HEK293 (cell line): ENCODE measurements around the gene CCDC9B.

ENCODE experiments used
- CTCF ChIA-PET: fragments of 350-600 bp; formaldehyde crosslinking; extraction: SDS; loops from one replicate; lab custom pipeline; 2021; ENCODE audit warnings: antibody characterized with exemption; lab: Yijun Ruan, JAX
- POLR2A ChIA-PET: fragments of 300-600 bp; formaldehyde crosslinking; extraction: SDS; loops from one replicate; lab custom pipeline; 2020; ENCODE audit warnings: antibody characterized with exemption, inconsistent platforms; lab: Yijun Ruan, JAX
- H3K27ac ChIP-seq: fragments of 200-500 bp; sonication (Bioruptor generic); 2 replicates; pipeline ENCODE4 v1.5.1; 2014; ENCODE audit warnings: low read depth, low read length, control low read depth, inconsistent platforms; ENCODE audit errors: extremely low read depth
- H3K36me3 ChIP-seq, 2 experiments: fragments of 200-500 bp in 1 of 2; sonication (Bioruptor generic) in 1 of 2; 1 replicate in 1 of 2; 2 replicates in 1 of 2; pipeline ENCODE4 v1.5.1; 2014 to 2017; ENCODE audit warnings: inconsistent platforms in 2 of 2, low read length in 2 of 2; ENCODE audit not compliant: control insufficient read depth in 2 of 2, insufficient read depth in 1 of 2
- H3K4me1 ChIP-seq: fragments of 200-500 bp; sonication (Bioruptor generic); 2 replicates; pipeline ENCODE4 v1.5.1; 2014; ENCODE audit warnings: mild to moderate bottlenecking, low read length, inconsistent platforms; ENCODE audit not compliant: control insufficient read depth, insufficient read depth
- H3K4me3 ChIP-seq: 2 replicates; pipeline ENCODE4 v1.5.1; 2011; ENCODE audit warnings: low read depth, mild to moderate bottlenecking, control low read depth, low read length, moderate library complexity
- H3K9me3 ChIP-seq: fragments of 200-500 bp; sonication (Bioruptor generic); 2 replicates; pipeline ENCODE4 v1.5.1; 2014; ENCODE audit warnings: low read depth, low read length, inconsistent platforms; ENCODE audit not compliant: control insufficient read depth, insufficient read depth
- EGR2 ChIP-seq: fragments of 450-650 bp; formaldehyde crosslinking; IDR thresholded peaks from 2 replicates; pipeline ENCODE4 v1.5.1; 2016; ENCODE audit warnings: low read depth, missing biosample characterization, missing genetic modification characterization
- ELK4 ChIP-seq: IDR thresholded peaks from 2 replicates; pipeline ENCODE4 v1.6.1; 2011; ENCODE audit warnings: mild to moderate bottlenecking, low read depth, low read length, borderline replicate concordance
- MEIS1 ChIP-seq: sonication (generic); formaldehyde crosslinking; IDR thresholded peaks from 2 replicates; pipeline ENCODE4 v1.8.1; 2022; ENCODE audit warnings: missing genetic modification reagents, mild to moderate bottlenecking, borderline replicate concordance
- REST ChIP-seq: fragments of 450-650 bp; formaldehyde crosslinking; IDR thresholded peaks from 2 replicates; pipeline ENCODE4 v1.5.1; 2016; ENCODE audit warnings: missing biosample characterization, missing genetic modification characterization
- YY1 ChIP-seq: fragments of 450-650 bp; formaldehyde crosslinking; IDR thresholded peaks from 2 replicates; pipeline ENCODE4 v1.5.1; 2018; ENCODE audit warnings: missing biosample characterization, missing genetic modification characterization
- ZBTB48 ChIP-seq: fragments of 450-650 bp; formaldehyde crosslinking; IDR thresholded peaks from 2 replicates; pipeline ENCODE4 v1.5.1; 2016; ENCODE audit warnings: missing biosample characterization, missing genetic modification characterization
- ZBTB49 ChIP-seq: fragments of 450-650 bp; formaldehyde crosslinking; IDR thresholded peaks from 2 replicates; pipeline ENCODE4 v1.5.1; 2016; ENCODE audit warnings: missing biosample characterization, missing genetic modification characterization, low read depth
- ZBTB6 ChIP-seq: fragments of 450-650 bp; formaldehyde crosslinking; IDR thresholded peaks from 2 replicates; pipeline ENCODE4 v1.5.1; 2017; ENCODE audit warnings: missing biosample characterization, missing genetic modification characterization
- ZFHX2 ChIP-seq: fragments of 450-650 bp; formaldehyde crosslinking; conservative IDR thresholded peaks from 2 replicates; pipeline ENCODE4 v1.5.1; 2016; ENCODE audit warnings: missing biosample characterization, missing genetic modification characterization
- ZNF114 ChIP-seq: fragments of 450-650 bp; formaldehyde crosslinking; IDR thresholded peaks from 2 replicates; pipeline ENCODE4 v1.5.0; 2017; ENCODE audit warnings: missing biosample characterization, missing genetic modification characterization
- ZNF19 ChIP-seq: fragments of 450-650 bp; formaldehyde crosslinking; IDR thresholded peaks from 2 replicates; pipeline ENCODE4; 2016; ENCODE audit warnings: missing biosample characterization, missing genetic modification characterization, low read depth
- ZNF280C ChIP-seq: fragments of 450-650 bp; formaldehyde crosslinking; IDR thresholded peaks from 2 replicates; pipeline ENCODE4 v1.5.1; 2016; ENCODE audit warnings: missing biosample characterization, missing genetic modification characterization
- ZNF416 ChIP-seq: fragments of 450-650 bp; formaldehyde crosslinking; IDR thresholded peaks from 2 replicates; pipeline ENCODE4 v1.5.1; 2016; ENCODE audit warnings: missing biosample characterization, missing genetic modification characterization
- ZNF549 ChIP-seq: fragments of 450-650 bp; IDR thresholded peaks from 2 replicates; pipeline ENCODE4 v1.5.1; 2018; ENCODE audit warnings: missing biosample characterization, missing genetic modification characterization, mild to moderate bottlenecking, inconsistent platforms, moderate library complexity
- ZNF600 ChIP-seq: fragments of 450-650 bp; formaldehyde crosslinking; IDR thresholded peaks from 2 replicates; pipeline ENCODE4 v1.5.1; 2016; ENCODE audit warnings: missing biosample characterization, missing genetic modification characterization
- ZNF677 ChIP-seq: fragments of 450-650 bp; IDR thresholded peaks from 2 replicates; pipeline ENCODE4 v1.5.0; 2018; ENCODE audit warnings: missing biosample characterization, mild to moderate bottlenecking, missing genetic modification characterization, moderate library complexity

CCDC9B gene

GRCh38 chr15:40298216-40298935 lies 42.4 kb downstream of the CCDC9B start (continued):
- no peak for TF ChIP-seq REST (tag by site-specific recombination)
- no peak for TF ChIP-seq ZBTB6 (tag by site-specific recombination)
- no peak for TF ChIP-seq ZNF677 (tag by site-specific recombination)
- TF ChIP-seq ZNF114 (tag by site-specific recombination) = no peak

GRCh38 chr15:40297356-40297755 lies 43.4 kb downstream of the CCDC9B start:
- Histone ChIP-seq H3K9me3 (no peaks in the 10 kb centered on the region), H3K4me3 (no peak overlapping the region), H3K36me3 (no peaks in the 10 kb centered on the region), H3K27ac (no peak overlapping the region), H3K4me1 (no peaks in the 10 kb centered on the region)
- ChIA-PET CTCF (interaction anchor here (1.0 kb wide), 1 partner anchor 18 kb away, joined by 3 read pairs; no protein-coding TSS in a partner anchor), POLR2A (no interaction called here)
- TF ChIP-seq MEIS1 (CRISPR knock-in tag) (no peak), ZNF600 (no peak), ZBTB48 (no peak), ZNF549 (tag by site-specific recombination) (no peak), ZNF280C (tag by site-specific recombination) (no peak), ZBTB49 (tag by site-specific recombination) (no peak), YY1 (tag by site-specific recombination) (no peak)

GRCh38 chr15:40296561-40297230 lies 44.0 kb downstream of the CCDC9B start:
- Histone ChIP-seq H3K27ac (no peak overlapping the region), H3K9me3 (no peaks in the 10 kb centered on the region), H3K4me1 (no peaks in the 10 kb centered on the region), H3K4me3 (no peak overlapping the region), H3K36me3 (no peaks in the 10 kb centered on the region)
- POLR2A ChIA-PET = no interaction called here
- TF ChIP-seq ZNF416 (tag by site-specific recombination) (no peak), ELK4 (no peak), ZNF19 (tag by site-specific recombination) (no peak), ZFHX2 (tag by site-specific recombination) (peak; percentile 32; the same call in 1 of the 2 replicates), EGR2 (tag by site-specific recombination) (peak; percentile 38; the same call in 1 of the 2 replicates)
- CTCF ChIA-PET = interaction anchor here (0.7 to 1.0 kb wide), 4 partner anchors 13 to 23 kb away, joined by 3 to 4 read pairs (median 3); no protein-coding TSS in a partner anchor
